ENCODE results near the gene SLC25A29.
"Not testable (repeated sequence)": the region's sequence is repeated elsewhere in the genome, so short reads cannot be mapped to it uniquely, and the experiment has no call there.

Gene SLC25A29

DNA sequence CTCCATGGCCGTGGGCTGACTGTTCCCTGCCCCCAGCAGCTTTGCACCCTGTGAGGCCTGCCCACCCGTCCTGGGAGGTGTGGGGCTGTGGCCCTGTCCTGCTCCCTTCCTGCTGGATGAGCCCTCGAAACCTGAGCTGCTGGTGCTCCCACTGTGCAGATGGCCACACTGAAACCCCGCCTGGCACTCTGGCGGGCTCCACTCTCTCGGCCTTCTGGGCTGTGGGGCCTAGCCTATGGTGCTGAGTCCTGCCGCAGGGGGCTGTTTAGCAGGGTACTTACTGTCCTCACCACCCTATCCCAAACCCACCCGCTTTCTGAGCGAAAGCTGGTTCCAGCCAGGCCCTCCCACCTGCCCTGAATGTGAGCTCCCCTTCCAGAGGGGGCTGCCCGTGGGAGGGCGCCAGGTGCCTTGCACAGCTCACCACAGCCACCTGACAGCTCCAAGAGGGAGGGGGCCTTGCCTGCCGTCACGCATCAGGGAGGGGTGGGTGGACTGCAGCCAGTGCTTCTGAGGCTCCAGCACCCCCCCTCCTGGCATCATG, 24.2 kb upstream of the SLC25A29 start:
- DNase-seq, result no peak

DNA sequence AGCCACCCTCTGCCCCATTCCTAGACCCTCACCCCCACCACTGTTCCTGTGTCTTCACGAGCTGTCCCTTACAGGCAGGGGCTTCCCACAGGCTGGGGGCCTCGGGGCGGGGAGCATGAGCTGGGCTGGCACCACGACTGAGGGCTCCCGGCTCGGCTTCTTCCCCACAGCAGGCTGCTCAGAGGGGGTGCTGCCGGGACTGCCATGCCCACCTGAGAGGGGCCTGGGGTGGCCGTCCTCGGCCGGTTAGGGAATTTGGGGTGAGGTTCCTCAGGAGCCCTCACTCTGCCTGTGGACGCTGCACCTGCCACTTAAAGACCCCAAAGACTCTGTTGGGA, 23.7 kb upstream of the SLC25A29 start:
- DNase-seq, result no peak

DNA sequence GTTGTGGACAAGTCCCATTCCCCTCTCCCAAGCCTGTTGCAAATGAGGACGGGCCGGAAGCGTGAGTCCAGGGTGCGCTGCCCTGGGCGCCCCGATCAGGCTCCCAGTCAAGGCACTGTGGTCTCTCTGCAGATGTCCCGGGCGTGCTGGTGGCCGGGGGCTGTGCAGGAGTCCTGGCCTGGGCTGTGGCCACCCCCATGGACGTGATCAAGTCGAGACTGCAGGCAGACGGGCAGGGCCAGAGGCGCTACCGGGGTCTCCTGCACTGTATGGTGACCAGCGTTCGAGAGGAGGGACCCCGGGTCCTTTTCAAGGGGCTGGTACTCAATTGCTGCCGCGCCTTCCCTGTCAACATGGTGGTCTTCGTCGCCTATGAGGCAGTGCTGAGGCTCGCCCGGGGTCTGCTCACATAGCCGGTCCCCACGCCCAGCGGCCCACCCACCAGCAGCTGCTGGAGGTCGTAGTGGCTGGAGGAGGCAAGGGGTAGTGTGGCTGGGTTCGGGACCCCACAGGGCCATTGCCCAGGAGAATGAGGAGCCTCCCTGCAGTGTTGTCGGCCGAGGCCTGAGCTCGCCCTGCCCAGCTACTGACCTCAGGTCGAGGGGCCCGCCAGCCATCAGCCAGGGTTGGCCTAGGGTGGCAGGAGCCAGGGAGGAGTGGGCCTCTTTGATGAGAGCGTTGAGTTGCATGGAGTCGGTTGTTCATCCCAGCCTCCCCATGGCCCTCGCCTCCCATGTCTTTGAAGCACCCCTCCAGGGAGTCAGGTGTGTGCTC, 23.2 kb upstream of the SLC25A29 start:
- no peak for DNase-seq

DNA sequence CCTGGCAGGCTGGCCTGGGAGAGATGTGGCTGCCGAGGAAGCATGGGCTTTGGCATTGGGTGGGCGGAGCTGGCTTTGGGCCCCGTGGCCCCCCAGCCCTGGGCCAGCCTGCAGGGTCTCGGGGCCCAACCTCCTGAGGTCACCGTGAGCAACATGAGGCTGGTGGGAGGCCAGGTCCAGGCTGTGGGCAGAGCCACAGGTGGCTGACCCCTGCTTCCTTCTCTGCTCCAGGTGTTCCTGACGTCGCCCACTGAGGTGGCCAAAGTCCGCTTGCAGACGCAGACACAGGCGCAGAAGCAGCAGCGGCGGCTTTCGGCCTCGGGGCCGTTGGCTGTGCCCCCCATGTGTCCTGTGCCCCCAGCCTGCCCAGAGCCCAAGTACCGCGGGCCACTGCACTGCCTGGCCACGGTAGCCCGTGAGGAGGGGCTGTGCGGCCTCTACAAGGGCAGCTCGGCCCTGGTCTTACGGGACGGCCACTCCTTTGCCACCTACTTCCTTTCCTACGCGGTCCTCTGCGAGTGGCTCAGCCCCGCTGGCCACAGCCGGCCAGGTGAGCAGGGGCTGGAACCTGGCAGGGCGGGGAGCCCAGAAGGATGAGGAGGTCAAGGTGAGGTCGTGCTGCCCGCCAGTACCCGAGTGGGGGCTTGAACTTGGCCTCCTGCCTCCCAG, 22.4 kb upstream of the SLC25A29 start:
- DNase-seq, result no peak

DNA sequence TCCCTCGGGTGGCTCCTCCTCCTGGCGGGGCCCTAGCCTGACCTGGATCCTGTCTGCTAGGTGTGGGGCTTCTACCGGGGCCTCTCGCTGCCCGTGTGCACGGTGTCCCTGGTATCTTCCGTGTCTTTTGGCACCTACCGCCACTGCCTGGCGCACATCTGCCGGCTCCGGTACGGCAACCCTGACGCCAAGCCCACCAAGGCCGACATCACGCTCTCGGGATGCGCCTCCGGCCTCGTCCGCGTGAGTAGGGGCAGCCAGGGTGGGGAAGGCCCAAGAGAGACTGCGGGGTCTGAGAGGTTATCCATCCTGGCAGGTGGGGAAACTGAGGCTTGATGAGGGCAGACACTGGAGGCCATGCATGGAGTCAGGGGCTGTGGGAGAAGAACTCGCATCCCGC, 20.9 kb upstream of the SLC25A29 start:
- DNase-seq, result no peak

DNA sequence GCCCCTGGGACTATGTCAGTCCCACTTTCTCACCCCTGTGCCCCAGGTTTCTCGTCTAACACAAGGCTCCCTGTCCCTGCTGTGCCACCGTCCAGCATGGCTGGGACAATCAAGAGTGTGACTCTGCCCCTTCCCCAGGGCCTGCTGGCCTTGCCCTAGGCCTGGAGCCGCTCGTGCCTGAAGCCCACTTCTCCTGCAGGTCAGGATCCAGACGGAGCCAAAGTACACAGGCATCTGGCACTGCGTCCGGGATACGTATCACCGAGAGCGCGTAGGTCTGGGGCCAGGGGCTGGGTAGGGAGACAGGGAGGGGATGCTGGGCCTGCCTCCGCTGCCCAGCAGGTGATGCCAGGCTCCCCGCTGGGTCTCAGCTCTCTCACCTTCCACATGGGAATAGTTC, 19.7 kb upstream of the SLC25A29 start:
- DNase-seq, result no peak

DNA sequence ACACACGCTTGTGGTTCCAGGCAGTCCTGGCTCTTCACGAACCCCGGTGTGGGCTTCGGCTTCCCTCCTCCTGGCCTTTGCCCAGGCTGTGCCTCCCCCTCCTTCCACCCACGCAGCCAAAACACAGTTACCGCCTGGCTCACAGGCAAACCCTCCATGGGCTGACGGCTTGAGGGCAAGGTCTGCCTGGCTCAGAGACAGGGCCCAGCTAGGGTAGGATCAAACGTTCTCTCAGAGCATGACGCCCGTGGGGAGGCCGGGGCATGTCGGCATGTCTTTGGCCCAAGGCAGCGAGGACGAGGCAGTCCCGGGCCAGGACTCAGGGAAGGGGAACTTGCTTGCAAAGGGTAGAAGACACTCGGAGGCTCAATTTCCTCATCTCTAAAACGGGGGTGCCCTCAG, 19.0 kb upstream of the SLC25A29 start:
- no peak for DNase-seq

DNA sequence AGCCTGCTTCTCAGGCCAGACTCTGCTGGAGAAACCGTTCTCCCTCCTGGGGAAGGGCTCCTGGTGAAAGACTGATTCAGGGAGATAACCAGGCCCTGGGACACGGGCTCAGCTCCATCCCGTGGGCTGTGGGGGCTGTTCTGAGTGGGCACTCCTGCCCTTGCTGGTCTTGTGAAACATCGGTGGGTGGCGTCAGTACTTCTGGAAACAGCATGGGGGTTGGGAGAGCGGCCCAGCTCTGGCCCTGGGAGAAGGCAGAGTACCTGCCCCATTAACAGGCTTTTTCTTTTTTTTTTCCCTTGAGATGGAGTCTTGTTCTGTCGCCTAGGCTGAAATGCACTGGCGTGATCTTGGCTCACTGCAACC, 17.7 kb upstream of the SLC25A29 start:
- no peak for DNase-seq

DNA sequence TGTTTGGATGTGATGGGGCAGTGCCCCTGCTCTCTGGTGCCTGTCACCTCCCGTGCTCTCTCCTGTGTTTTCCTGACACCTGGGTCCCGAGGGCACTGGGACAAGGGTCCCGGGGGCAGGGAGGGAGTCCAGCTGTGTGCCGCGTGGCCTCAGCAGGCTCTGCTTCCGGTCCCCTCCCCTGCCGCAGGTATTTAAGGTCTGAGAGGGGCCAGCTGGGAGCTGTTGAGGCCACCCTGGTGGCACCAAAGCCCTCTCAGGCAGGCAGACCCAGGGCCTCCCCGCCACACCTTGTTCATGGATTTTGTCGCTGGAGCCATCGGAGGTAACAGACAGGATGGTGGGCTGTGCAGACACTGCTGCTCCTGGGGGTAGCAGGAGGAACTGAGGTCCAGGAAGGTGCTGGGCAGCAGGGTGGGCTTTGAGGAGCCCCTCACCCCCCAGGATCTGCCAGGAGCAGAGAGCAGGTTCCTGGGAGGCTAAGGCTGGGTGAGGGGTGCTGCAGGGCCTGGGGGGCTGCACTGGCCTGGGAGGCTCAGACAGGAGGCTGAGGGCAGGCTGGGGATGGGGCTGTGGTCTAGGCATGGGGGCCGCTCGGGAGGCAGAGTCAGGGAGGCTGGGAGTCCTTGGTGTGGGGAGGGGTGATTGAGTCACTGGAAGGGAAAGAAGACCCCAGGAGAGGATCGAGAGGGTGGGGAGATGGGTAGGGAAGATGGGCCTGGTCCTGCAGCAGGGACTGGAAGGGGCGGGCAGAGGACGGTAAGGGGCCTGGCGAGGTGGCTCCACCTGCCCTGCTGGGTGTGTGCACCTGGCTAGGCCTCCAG, 17.1 kb upstream of the SLC25A29 start, which contains the start of gene SLC25A47:
Gene SLC25A47, plus strand, starts transcription at position 219 of the 821 bp plus-strand sequence. Its CDS starts 76 bp downstream, at position 295.
- DNase-seq, result no peak

DNA sequence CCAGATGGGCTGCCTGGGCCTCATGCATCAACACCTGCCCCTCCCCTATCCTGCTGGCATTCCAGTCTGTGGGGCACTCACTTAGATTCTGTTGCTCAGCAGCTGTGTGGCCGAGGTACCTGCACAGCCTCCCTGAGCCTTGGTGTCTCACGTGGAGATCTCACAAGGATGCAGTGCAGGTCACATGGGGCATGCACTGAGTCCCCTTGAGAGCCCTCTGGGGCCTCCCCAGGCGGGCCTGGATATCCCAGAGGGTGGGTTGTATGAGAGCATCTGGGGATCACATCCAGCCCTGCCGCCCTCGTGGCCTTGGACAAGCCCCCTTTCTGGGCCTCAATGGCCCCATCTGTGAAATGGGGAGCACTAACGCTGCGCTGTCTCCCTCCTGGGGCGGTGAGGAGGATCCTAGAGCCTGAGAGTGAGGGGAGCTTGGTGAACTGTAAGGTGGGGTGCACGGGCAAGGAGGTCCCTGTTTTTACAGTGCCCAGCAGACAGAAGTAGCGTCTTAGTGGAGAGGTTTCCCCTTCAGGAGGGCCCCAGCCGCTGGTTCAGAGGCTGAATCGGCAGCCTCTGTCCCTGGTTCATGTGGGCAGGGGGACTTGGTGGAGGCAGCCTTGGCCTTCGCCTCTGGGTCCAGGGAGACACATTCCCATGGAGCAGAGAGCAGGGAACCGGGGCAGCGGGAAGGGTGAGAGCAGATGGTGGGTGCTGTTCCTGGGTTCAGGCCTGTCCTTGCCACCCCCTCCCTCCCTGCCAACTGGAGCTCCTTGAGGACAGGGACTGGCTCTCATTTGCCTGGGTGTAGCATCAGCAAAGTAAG, 16.1 kb upstream of the SLC25A29 start:
- no peak for DNase-seq

DNA sequence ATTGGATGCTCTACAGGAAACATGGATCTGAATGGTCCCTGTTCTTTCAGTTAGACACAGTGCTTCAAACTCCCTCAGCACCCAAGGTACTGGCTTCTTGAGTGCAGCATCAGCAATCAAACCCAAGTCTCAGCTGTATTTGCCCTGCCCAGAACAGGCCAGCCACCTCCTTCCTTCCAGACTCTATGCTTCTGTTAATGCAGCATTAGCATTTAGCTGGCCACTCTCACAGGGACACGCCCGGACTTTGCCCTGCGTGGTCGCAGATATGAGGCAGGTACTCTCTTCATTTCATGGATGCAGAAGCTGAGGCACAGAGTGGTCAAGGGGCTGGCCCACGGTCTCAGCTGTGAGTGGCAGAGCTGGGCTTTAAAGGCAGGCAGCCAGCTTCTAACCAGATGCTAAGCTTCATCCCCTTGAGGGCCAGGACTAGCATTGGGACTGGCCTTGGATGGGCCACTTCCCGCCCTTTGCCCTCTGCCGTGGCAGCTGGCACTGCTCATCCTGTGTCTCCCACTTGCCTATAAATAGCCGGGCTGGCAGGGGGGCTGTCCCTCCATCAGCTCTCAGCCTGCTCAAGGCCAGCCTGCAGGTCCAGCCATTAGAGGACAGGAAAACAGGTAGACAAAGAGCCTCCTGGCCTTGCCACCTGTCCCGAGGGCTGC, 15.4 kb upstream of the SLC25A29 start:
- no peak for DNase-seq

DNA sequence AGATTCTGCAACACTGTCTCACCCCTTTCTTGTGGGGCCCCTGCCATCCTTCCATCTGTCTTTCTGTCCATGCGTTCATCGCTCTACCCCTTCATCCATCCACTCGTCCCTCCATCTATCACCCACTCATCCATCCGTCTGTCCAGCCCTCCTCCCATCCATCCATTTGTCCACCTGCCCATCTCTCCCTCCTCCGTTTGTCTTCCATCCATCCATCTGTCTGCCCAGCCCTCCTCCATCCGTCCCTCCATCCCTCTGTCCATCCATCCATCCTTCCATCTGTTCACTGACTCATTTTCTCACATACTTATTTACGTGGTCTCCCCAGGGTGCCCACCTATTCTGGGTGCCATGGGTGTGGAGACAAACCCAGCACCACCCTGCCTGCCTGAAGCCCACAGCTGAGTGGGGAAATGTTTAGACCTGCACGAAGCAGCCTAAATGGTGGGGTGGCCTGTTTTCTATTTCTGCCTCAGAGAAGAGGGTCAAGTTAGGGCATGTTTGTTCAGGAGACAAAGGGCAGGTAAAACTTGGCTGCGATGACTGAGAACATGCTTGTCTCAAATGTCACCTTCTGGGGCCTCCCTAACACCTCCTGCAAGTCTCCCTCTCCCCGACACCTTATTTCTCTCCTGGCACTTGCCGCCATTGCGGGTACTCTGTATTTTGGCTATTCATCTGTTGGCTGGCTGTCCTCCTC, 14.1 kb upstream of the SLC25A29 start:
- no peak for DNase-seq

DNA sequence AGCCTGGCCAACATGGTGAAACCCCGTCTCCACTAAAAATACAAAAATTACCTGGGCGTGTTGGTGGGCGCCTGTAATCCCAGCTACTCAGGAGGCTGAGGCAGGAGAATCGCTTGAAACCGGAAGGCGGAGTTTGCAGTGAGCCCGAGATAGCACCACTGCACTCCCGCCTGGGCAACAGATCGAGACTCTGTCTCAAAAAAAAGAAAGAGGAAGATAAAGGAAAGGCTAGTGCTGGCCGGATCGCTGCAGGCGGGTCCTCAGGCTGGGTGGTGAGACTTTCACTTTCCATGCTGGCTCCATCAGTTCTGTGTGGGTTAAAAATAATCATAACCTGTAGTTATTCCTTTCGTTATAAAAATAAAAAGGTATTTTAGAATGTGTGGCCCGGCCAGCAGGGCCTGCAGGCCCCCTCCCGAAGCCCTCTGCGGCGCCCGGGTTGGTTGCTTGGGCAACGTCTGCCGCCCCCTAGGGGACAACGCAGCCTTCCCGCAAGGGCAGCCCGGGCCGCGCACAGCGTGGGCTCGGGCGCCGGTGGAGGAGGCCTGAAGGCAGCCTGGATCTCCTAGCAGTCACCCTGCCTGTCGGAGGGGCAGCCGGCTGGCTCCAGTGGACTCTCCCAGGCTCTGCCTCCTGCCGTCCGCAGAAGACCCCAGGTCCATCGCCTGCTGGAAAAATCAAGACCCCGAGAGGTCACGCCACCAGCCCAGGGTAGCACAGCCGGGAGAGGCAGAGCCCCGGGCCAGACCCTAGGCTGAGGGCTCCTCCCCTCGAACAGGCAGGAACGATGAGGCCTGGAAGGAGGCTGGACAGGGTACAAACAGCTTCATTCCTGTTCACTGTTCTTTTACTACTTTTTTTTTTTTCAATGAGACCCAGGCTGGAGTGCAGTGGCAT, 11.9 kb upstream of the SLC25A29 start:
- no peak for DNase-seq

DNA sequence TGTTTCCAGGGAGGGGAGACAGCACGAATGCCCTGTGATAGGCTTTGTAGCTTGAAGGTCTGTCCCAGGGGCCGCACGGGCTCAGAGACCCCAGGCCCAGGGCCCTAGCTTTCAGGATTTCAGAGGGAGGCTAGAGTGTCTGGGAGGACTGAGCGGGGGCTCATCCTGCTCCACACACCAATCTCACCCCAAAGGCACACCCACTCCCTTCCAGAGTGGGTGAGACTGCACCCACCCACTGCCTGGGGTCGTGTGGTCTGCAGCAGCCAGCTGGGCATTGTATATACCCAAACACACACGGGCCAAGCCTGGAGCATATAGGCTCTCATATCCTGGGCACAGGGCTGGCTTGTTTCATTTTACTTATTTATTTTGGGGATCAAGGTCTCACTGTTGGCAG, 11.1 kb upstream of the SLC25A29 start:
- DNase-seq, result no peak

DNA sequence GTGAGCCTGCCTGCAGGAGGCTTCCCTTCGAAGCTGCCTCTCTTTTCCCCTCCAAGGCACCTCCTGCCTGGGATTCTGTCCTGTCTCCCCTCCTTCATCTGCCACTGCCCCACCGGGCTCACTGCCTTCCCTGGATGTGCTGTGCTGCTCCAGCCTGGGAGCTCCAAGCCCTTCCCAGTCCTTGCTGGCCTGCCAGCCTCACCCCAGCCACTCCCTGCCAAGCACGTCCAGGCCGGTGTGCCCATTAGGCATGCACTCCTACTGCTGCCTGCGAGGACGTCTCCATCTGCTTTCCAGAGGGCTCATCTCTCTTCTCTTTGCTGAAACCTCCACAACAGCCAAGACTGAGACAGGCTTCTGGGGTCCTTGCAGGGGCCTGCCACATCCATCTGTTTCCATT, 8.5 kb upstream of the SLC25A29 start:
- no peak for DNase-seq

DNA sequence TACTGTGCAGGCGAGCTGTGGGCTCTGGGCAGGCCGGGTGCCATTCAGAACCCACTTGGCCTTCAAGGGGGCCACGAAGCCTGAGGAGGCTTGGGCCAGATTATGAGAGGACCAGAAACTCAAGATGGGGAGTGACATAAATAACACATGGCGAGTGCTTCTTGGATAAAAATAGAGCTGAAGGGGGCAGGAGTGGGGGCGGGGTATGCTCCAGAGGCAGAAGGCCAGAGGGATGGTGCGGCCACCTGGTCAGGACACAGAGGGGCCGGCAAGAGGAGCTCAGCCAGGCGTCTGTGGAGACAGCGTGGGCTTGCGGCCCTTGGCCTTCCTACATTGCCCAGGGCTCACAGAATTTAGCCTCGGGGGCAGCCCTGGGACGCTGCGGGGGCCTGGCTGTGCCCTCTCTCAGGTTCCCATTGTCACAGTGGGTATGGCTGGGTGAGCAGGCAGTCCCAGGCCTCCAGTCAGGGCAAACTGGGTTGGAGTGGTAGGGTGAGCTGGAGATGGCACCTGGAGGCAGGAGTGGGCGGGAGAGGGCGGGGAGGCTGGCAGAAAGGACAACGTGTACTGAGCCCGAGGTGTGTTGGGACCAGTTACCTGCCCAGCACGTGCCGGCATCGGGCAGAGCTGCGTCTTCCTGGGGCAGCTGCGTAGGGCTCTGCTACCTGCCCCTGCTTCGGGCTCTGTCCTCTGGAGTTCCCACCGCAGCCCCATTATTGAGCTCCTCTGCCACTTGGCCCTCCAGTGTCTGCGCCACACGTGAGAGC, 7.4 kb upstream of the SLC25A29 start:
- no peak for DNase-seq

DNA sequence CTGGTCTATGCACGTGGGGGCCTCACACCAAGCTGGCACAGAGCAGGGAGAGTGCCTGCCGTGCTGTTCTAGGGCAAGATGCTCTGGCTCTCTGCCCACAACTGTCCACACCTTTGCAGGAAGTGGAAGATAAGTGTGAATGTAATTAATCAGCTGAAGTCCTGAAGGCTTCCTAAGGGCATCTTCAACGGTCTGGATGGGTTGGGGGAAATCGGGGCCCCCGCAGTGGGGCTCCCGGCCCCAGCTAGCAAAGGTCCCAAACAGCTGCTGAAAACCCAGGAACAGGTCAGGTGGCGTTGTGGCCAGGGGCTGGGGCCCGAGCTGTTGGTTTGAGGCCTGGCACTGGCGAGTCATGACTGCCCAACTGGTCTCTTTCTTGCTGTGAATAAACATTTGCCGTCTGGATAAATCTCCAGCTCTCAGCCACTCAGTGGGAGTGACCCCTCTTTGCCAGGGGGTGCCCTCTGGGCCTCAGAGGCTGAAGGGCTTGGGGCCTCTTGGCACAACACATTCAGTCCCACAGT, 6.7 kb upstream of the SLC25A29 start:
- DNase-seq, result no peak

DNA sequence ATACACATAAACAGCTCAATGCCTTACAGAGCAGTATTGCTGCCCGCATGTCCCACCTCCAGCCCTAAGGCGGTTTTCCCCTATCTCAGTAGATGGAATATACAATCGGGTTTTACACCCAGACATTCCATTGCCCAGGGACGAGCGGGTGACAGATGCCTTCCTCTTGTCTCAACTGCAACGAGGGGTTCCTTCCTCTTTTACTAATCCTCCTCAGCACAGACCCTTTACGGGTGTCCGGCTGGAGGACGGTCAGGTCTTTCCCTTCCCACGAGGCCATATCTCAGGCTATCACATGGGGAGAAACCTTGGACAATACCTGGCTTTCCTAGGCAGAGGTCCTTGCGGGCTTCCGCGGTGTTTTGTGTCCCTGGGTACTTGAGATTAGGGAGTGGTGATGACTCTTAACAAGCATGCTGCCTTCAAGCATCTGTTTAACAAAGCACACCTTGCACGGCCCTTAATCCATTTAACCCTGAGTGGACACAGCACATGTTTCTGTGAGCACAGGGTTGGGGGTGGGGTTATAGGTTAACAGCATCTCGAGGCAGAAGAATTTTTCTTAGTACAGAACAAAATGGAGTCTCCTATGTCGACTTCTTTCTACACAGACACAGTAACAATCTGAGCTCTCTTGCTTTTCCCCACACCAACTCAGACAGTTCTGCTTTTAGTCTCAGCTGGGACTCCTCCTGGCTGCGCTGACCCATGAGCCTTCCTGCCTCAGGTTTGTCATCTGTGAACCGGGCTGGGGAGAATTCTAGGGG, 6.0 kb upstream of the SLC25A29 start:
- not testable (repeated sequence) for DNase-seq
